A673 (cell line): ENCODE measurements around the gene CCDC201. TPM values are rescaled to one million over a fixed set of nuclear protein-coding genes. Genes with fewer than 3 reads are reported as not detected.

ENCODE experiments used
- BruUV-seq: library from RNA; stranded (reverse); fragments of 400-500 nt; replicated peaks from 2 replicates; lab custom pipeline; 2021; lab: Mats Ljungman, UMichigan
- CTCF ChIA-PET: fragments of 300-600 bp; sonication (Branson Sonifier 250); formaldehyde crosslinking; loops from one replicate; lab custom pipeline; 2022; ENCODE audit warnings: antibody characterized with exemption; lab: Charles Lee
- POLR2A ChIA-PET: fragments of 300-600 bp; sonication (Branson Sonifier 250); formaldehyde crosslinking; loops from one replicate; lab custom pipeline; 2022; ENCODE audit warnings: antibody characterized with exemption; ENCODE audit not compliant: low non-redundant PET; lab: Charles Lee
- DNase-seq: peaks from one replicate; pipeline ENCODE4 v3.0.0-alpha.2; 2015; ENCODE audit warnings: low spot score
- H3K27ac ChIP-seq: fragments of 200-600 bp; sonication (generic); 2 replicates; pipeline ENCODE4 v1.5.1; 2016; ENCODE audit warnings: mixed run types, low read depth, mild to moderate bottlenecking, mixed read lengths, antibody characterized with exemption, low read length; ENCODE audit not compliant: poor library complexity, severe bottlenecking
- H3K27me3 ChIP-seq: fragments of 200-600 bp; sonication (generic); replicated peaks from 2 replicates; pipeline ENCODE4 v1.6.1; 2017; ENCODE audit warnings: mixed run types, low read depth, mild to moderate bottlenecking, mixed read lengths, antibody characterized with exemption, low read length; ENCODE audit not compliant: insufficient read depth, poor library complexity
- H3K36me3 ChIP-seq: fragments of 200-600 bp; sonication (generic); 2 replicates; pipeline ENCODE4 v1.6.1; 2016; ENCODE audit warnings: mixed run types, mild to moderate bottlenecking, mixed read lengths, antibody characterized with exemption, low read length; ENCODE audit not compliant: insufficient read depth, poor library complexity, severe bottlenecking
- H3K4me1 ChIP-seq: fragments of 200-600 bp; sonication (generic); 2 replicates; pipeline ENCODE4 v1.6.1; 2017; ENCODE audit warnings: mixed run types, mild to moderate bottlenecking, mixed read lengths, antibody characterized with exemption, low read length; ENCODE audit not compliant: insufficient read depth, poor library complexity, severe bottlenecking
- H3K4me3 ChIP-seq: fragments of 200-600 bp; sonication (generic); 2 replicates; pipeline ENCODE4 v1.5.1; 2016; ENCODE audit warnings: low read depth, mixed run types, mild to moderate bottlenecking, mixed read lengths, low read length; ENCODE audit not compliant: poor library complexity, severe bottlenecking
- H3K9me3 ChIP-seq: fragments of 200-600 bp; sonication (generic); 2 replicates; pipeline ENCODE4 v1.6.1; 2016; ENCODE audit warnings: mixed run types, low read depth, mild to moderate bottlenecking, mixed read lengths, antibody characterized with exemption, low read length; ENCODE audit not compliant: poor library complexity, severe bottlenecking
- CTCF ChIP-seq: fragments of 300-800, 200-600 bp; sonication (generic); conservative IDR thresholded peaks from 2 replicates; pipeline ENCODE4 v1.5.1; 2017; ENCODE audit warnings: low read depth, mild to moderate bottlenecking, antibody characterized with exemption, low read length, moderate library complexity, mixed read lengths
- EZH2 ChIP-seq: fragments of 200-600 bp; sonication (generic); IDR thresholded peaks from 2 replicates; pipeline ENCODE4 v1.6.1; 2017; ENCODE audit warnings: borderline replicate concordance, low read depth, mild to moderate bottlenecking, mixed read lengths, antibody characterized with exemption, low read length; ENCODE audit not compliant: poor library complexity, severe bottlenecking
- intact Hi-C: fragments of 100-400 bp; cut with micrococcal nuclease; formaldehyde crosslinking; loops from one replicate; pipeline ENCODE4 v1.10.0; 2022; ENCODE audit not compliant: unreplicated experiment
- total RNA-seq: library from RNA; stranded (reverse); gene quantifications from 2 replicates; pipeline ENCODE4 v1.2.3, GENCODE V29; 2021

Gene CCDC201
- total RNA-seq, 1 experiment from 2014 or later, result not detected

- Histone ChIP-seq H3K4me3 (no peak overlapping the region), H3K9me3 (no peaks in the 10 kb centered on the region), H3K27me3 (peaks cover 15% of the 10 kb centered on the region), H3K36me3 (no peaks in the 10 kb centered on the region), H3K4me1 (no peaks in the 10 kb centered on the region), H3K27ac (no peak overlapping the region)
- intact Hi-C loops, result no loop called here
- POLR2A ChIA-PET, result no interaction called here
- CTCF ChIA-PET, result no interaction called here
- TF ChIP-seq EZH2 (no peak), CTCF (no peak)
- no TSS peak for BruUV-seq
- DNase-seq, result peak; percentile 8
These were observed 1.7 kb upstream of the CCDC201 start for GRCh38 chr7:45874408-45875131.

GRCh38 chr7:45873355-45873754 lies 473 bp upstream of the CCDC201 start:
- no TSS peak for BruUV-seq
- no peak for TF ChIP-seq CTCF
- TF ChIP-seq EZH2, result no peak
- Histone ChIP-seq H3K27ac (no peak overlapping the region), H3K9me3 (no peaks in the 10 kb centered on the region), H3K36me3 (no peaks in the 10 kb centered on the region), H3K4me3 (no peak overlapping the region), H3K27me3 (peaks cover 22% of the 10 kb centered on the region), H3K4me1 (no peaks in the 10 kb centered on the region)
- POLR2A ChIA-PET, result no interaction called here
- CTCF ChIA-PET, result no interaction called here
- intact Hi-C loops, result no loop called here
- no peak for DNase-seq

- DNase-seq, result peak; percentile 11
- intact Hi-C loops, result no loop called here
- CTCF ChIA-PET, result no interaction called here
- Histone ChIP-seq H3K9me3 (no peaks in the 10 kb centered on the region), H3K4me1 (no peaks in the 10 kb centered on the region), H3K4me3 (no peak overlapping the region), H3K27me3 (peaks cover 30% of the 10 kb centered on the region), H3K27ac (no peak overlapping the region), H3K36me3 (no peaks in the 10 kb centered on the region)
- TF ChIP-seq EZH2 (no peak), CTCF (peak; percentile 57)
- no TSS peak for BruUV-seq
- POLR2A ChIA-PET, result no interaction called here
These were observed 507 bp downstream of the CCDC201 start for GRCh38 chr7:45872116-45873034.
